HepG2 (cell line): ENCODE measurements around the gene MIF4GD. TPM values are rescaled to one million over a fixed set of nuclear protein-coding genes. Genes with fewer than 3 reads are reported as not detected.

Source experiments
- CEBPB ChIP-seq: IDR thresholded peaks from 2 replicates; pipeline ENCODE4 v1.6.1; 2011; ENCODE audit warnings: low read depth, low read length, improper control_type of control experiment, borderline replicate concordance
- FIP1L1 ChIP-seq: fragments of 200-400 bp; formaldehyde crosslinking; IDR thresholded peaks from 2 replicates; pipeline ENCODE4 v1.6.1; 2018; ENCODE audit warnings: low read depth, mild to moderate bottlenecking, low read length, moderate library complexity, borderline replicate concordance; ENCODE audit not compliant: insufficient read depth
- FOXK1 ChIP-seq: sonication (generic); formaldehyde crosslinking; IDR thresholded peaks from 2 replicates; pipeline ENCODE4 v1.4.0; 2020; ENCODE audit warnings: low read depth, missing genetic modification reagents, borderline replicate concordance
- HMG20A ChIP-seq: IDR thresholded peaks from 2 replicates; pipeline ENCODE4 v1.6.1; 2016; ENCODE audit warnings: borderline replicate concordance
- HNRNPLL ChIP-seq: fragments of 200-400 bp; formaldehyde crosslinking; IDR thresholded peaks from 2 replicates; pipeline ENCODE4 v1.6.1; 2017; ENCODE audit warnings: mild to moderate bottlenecking, low read depth, low read length; ENCODE audit not compliant: poor library complexity, severe bottlenecking
- MEIS2 ChIP-seq: sonication (generic); formaldehyde crosslinking; IDR thresholded peaks from 2 replicates; pipeline ENCODE4 v1.9.0; 2021; ENCODE audit warnings: mild to moderate bottlenecking, missing genetic modification reagents
- PHF21A ChIP-seq: sonication (generic); formaldehyde crosslinking; IDR thresholded peaks from 2 replicates; pipeline ENCODE4 v1.5.0; 2020; ENCODE audit warnings: mild to moderate bottlenecking, missing genetic modification reagents
- PTBP1 ChIP-seq: fragments of 200-400 bp; formaldehyde crosslinking; IDR thresholded peaks from 2 replicates; pipeline ENCODE4 v1.6.1; 2018; ENCODE audit warnings: low read length, low read depth; ENCODE audit not compliant: poor library complexity, severe bottlenecking
- RFXAP ChIP-seq: sonication (generic); formaldehyde crosslinking; IDR thresholded peaks from 2 replicates; pipeline ENCODE4 v1.4.0; 2020; ENCODE audit warnings: missing genetic modification reagents, borderline replicate concordance
- SRF ChIP-seq: IDR thresholded peaks from 2 replicates; pipeline ENCODE4 v1.6.1; 2011; ENCODE audit warnings: mild to moderate bottlenecking, low read depth, low read length, moderate library complexity
- ZBTB1 ChIP-seq: sonication (generic); formaldehyde crosslinking; IDR thresholded peaks from 2 replicates; pipeline ENCODE4 v1.4.0; 2020; ENCODE audit warnings: missing genetic modification reagents, borderline replicate concordance
- ZBTB20 ChIP-seq: sonication (generic); formaldehyde crosslinking; IDR thresholded peaks from 2 replicates; pipeline ENCODE4 v1.8.1; 2023; ENCODE audit warnings: missing genetic modification reagents, low read depth, mild to moderate bottlenecking, borderline replicate concordance
- ZBTB3 ChIP-seq: sonication (generic); formaldehyde crosslinking; IDR thresholded peaks from 2 replicates; pipeline ENCODE4 v1.4.0; 2020; ENCODE audit warnings: low read depth, mild to moderate bottlenecking, moderate library complexity, missing genetic modification reagents, borderline replicate concordance
- ZBTB8A ChIP-seq: sonication (generic); formaldehyde crosslinking; IDR thresholded peaks from 2 replicates; pipeline ENCODE4 v1.4.0; 2020; ENCODE audit warnings: mild to moderate bottlenecking, low read depth, missing genetic modification reagents, borderline replicate concordance
- ZFP37 ChIP-seq: sonication (generic); formaldehyde crosslinking; IDR thresholded peaks from 2 replicates; pipeline ENCODE4 v1.4.0; 2020; ENCODE audit warnings: missing genetic modification reagents, borderline replicate concordance
- ZNF317 ChIP-seq: sonication (generic); formaldehyde crosslinking; IDR thresholded peaks from 2 replicates; pipeline ENCODE4 v1.5.0; 2020; ENCODE audit warnings: mild to moderate bottlenecking, missing genetic modification reagents
- ZNF644 ChIP-seq: IDR thresholded peaks from 2 replicates; pipeline ENCODE4 v1.6.1; 2016; ENCODE audit warnings: low read depth
- ZNF841 ChIP-seq: sonication (generic); formaldehyde crosslinking; IDR thresholded peaks from 2 replicates; pipeline ENCODE4 v1.8.1; 2023; ENCODE audit warnings: missing genetic modification reagents, borderline replicate concordance
- polyA plus RNA-seq, 8 experiments: library from polyadenylated mRNA; depleted of rRNA in 3 of 8; stranded (reverse) in 7 of 8; unstranded in 1 of 8; fragments of >200 nt; fragmentation: Illumina TruSeq in 4 of 8; extraction: Trizol in 4 of 8; gene quantifications; 2 replicates each; pipeline versions ENCODE4 v1.2.1 to v1.2.3, GENCODE V29; 2011 to 2016; ENCODE audit warnings: low read depth in 4 of 8, missing spikeins in 1 of 8, mixed read lengths in 1 of 8; ENCODE audit not compliant: insufficient read depth in 1 of 8
- total RNA-seq, 5 experiments: library from RNA; depleted of rRNA; stranded (reverse); fragments of >200 nt; fragmentation: Illumina TruSeq; extraction: Trizol; gene quantifications; 2 replicates each; pipeline ENCODE4 v1.2.3, GENCODE V29; 2016; ENCODE audit warnings: low read depth in 1 of 5
- TF ChIP-seq, protein P1 (sequence below): IDR thresholded peaks from 2 replicates; pipeline ENCODE4 v1.6.1; 2016; ENCODE audit warnings: low read depth, control low read depth
- TF ChIP-seq, protein P2 (sequence below): sonication (generic); formaldehyde crosslinking; IDR thresholded peaks from 2 replicates; pipeline ENCODE4 v1.5.0; 2020; ENCODE audit warnings: missing genetic modification reagents
- TF ChIP-seq, protein P3 (sequence below): sonication (generic); formaldehyde crosslinking; IDR thresholded peaks from 2 replicates; pipeline ENCODE4 v1.4.0; 2020; ENCODE audit warnings: missing genetic modification reagents
- TF ChIP-seq, protein P4 (sequence below): sonication (generic); formaldehyde crosslinking; IDR thresholded peaks from 2 replicates; pipeline ENCODE4 v1.9.0; 2021; ENCODE audit warnings: missing genetic modification reagents, mild to moderate bottlenecking, borderline replicate concordance

MIF4GD gene
- total and polyA plus RNA-seq, 2 of the 13 experiments (the other 11 are each of a cell fraction or from before 2014, with no cell fraction given): 14.0 to 28.0 TPM

DNA sequence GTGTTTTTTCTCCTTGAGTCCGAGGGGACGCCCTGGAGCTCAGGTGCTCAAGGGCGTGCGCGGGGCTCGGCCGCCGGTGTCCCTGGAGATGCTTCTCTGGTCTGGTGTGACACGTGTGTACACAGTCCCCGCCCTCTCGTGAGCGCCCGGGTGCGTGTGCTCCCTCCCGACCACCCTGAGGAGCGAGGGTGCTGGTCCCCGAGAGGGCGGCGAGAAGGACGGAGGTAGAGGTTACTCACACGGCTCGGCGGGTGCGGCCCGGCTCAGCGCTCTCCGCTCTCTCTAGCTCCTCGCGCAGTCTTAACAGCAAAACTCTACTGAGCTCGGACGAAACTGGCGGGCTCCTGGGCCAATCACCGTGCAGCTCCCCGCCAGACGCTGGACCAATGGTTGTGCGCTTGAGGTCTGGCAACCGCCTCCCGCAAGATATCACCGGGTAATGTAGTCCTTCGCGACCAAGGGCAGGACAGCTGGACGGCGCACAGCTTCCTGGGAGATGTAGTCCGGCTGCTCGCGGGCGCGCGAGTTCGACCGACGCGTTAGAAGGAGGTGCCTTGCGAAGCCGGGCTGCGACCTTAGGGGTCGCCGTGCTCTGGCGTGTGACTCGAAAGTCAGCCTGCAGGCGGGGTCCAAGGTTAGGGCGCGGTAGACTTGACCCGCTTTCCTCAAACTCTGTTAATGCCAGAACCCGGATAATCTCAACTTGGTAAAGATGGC, 18.2 kb upstream of the MIF4GD start, which contains the start of gene SLC25A19 (continued):
- no peak for TF ChIP-seq FIP1L1
- no peak for TF ChIP-seq PTBP1
- no peak for TF ChIP-seq SRF
- no peak for TF ChIP-seq ZBTB8A (CRISPR knock-in tag)
- no peak; the same call in 1 of the 2 replicates for TF ChIP-seq HMG20A (CRISPR knock-in tag)
- TF ChIP-seq, protein P1, sequence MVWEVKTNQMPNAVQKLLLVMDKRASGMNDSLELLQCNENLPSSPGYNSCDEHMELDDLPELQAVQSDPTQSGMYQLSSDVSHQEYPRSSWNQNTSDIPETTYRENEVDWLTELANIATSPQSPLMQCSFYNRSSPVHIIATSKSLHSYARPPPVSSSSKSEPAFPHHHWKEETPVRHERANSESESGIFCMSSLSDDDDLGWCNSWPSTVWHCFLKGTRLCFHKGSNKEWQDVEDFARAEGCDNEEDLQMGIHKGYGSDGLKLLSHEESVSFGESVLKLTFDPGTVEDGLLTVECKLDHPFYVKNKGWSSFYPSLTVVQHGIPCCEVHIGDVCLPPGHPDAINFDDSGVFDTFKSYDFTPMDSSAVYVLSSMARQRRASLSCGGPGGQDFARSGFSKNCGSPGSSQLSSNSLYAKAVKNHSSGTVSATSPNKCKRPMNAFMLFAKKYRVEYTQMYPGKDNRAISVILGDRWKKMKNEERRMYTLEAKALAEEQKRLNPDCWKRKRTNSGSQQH (CRISPR knock-in tag): peak; percentile 84
- TF ChIP-seq HNRNPLL: peak; percentile 93
- TF ChIP-seq, protein P2, sequence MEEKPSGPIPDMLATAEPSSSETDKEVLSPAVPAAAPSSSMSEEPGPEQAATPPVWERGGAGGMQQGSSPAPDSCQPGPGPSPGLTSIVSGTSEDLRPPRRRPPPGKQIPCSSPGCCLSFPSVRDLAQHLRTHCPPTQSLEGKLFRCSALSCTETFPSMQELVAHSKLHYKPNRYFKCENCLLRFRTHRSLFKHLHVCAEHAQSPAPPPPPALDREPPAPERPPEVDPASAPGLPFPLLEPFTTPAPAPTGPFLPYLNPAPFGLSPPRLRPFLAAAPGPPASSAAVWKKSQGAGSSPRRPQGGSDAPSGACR (CRISPR knock-in tag): peak; percentile 52; the same call in 1 of the 2 replicates
- peak; percentile 92 for TF ChIP-seq FOXK1 (CRISPR knock-in tag)
- TF ChIP-seq ZBTB3 (CRISPR knock-in tag): no peak
- TF ChIP-seq RFXAP (CRISPR knock-in tag): peak; percentile 84; the same call in 1 of the 2 replicates
- no peak for TF ChIP-seq ZNF644 (CRISPR knock-in tag)
- TF ChIP-seq ZBTB20 (CRISPR knock-in tag): no peak; the same call in 1 of the 2 replicates
- TF ChIP-seq ZNF317 (CRISPR knock-in tag): peak; percentile 78
- TF ChIP-seq ZNF841 (CRISPR knock-in tag): no peak
- no peak for TF ChIP-seq MEIS2 (CRISPR knock-in tag)
- no peak; the same call in 1 of the 2 replicates for TF ChIP-seq CEBPB
- peak; percentile 33; the same call in 1 of the 2 replicates for TF ChIP-seq ZFP37 (CRISPR knock-in tag)
- peak; percentile 59 for TF ChIP-seq PHF21A
- TF ChIP-seq, protein P3, sequence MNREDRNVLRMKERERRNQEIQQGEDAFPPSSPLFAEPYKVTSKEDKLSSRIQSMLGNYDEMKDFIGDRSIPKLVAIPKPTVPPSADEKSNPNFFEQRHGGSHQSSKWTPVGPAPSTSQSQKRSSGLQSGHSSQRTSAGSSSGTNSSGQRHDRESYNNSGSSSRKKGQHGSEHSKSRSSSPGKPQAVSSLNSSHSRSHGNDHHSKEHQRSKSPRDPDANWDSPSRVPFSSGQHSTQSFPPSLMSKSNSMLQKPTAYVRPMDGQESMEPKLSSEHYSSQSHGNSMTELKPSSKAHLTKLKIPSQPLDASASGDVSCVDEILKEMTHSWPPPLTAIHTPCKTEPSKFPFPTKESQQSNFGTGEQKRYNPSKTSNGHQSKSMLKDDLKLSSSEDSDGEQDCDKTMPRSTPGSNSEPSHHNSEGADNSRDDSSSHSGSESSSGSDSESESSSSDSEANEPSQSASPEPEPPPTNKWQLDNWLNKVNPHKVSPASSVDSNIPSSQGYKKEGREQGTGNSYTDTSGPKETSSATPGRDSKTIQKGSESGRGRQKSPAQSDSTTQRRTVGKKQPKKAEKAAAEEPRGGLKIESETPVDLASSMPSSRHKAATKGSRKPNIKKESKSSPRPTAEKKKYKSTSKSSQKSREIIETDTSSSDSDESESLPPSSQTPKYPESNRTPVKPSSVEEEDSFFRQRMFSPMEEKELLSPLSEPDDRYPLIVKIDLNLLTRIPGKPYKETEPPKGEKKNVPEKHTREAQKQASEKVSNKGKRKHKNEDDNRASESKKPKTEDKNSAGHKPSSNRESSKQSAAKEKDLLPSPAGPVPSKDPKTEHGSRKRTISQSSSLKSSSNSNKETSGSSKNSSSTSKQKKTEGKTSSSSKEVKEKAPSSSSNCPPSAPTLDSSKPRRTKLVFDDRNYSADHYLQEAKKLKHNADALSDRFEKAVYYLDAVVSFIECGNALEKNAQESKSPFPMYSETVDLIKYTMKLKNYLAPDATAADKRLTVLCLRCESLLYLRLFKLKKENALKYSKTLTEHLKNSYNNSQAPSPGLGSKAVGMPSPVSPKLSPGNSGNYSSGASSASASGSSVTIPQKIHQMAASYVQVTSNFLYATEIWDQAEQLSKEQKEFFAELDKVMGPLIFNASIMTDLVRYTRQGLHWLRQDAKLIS (CRISPR knock-in tag): no peak
- TF ChIP-seq, protein P4, sequence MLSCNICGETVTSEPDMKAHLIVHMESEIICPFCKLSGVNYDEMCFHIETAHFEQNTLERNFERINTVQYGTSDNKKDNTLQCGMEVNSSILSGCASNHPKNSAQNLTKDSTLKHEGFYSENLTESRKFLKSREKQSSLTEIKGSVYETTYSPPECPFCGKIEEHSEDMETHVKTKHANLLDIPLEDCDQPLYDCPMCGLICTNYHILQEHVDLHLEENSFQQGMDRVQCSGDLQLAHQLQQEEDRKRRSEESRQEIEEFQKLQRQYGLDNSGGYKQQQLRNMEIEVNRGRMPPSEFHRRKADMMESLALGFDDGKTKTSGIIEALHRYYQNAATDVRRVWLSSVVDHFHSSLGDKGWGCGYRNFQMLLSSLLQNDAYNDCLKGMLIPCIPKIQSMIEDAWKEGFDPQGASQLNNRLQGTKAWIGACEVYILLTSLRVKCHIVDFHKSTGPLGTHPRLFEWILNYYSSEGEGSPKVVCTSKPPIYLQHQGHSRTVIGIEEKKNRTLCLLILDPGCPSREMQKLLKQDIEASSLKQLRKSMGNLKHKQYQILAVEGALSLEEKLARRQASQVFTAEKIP: no peak
- no peak for TF ChIP-seq ZBTB1 (CRISPR knock-in tag)
